Panc1 (cell line): ENCODE data around the gene JPT2. TPM values are rescaled to one million over a fixed set of nuclear protein-coding genes. Genes with fewer than 3 reads are reported as not detected.

Source experiments
- ATAC-seq: fragments of 200-7000 bp; cut with Tn5 transposase; 2 replicates; pipeline ENCODE4 v1.9.1; 2020; ENCODE audit warnings: mild to moderate bottlenecking, moderate library complexity
- BruUV-seq: library from RNA; stranded (reverse); fragments of 400-500 nt; replicated peaks from 2 replicates; lab custom pipeline; 2021; lab: Mats Ljungman, UMichigan
- CTCF ChIA-PET: fragments of 300-600 bp; sonication (Branson Sonifier 250); formaldehyde crosslinking; loops from one replicate; lab custom pipeline; 2022; ENCODE audit warnings: antibody characterized with exemption; lab: Charles Lee
- POLR2A ChIA-PET: fragments of 300-600 bp; sonication (Branson Sonifier 250); formaldehyde crosslinking; loops from one replicate; lab custom pipeline; 2022; ENCODE audit warnings: antibody characterized with exemption; lab: Charles Lee
- DNase-seq: peaks from one replicate; pipeline ENCODE4 v3.0.0-alpha.2; 2010; ENCODE audit warnings: low read depth, low spot score
- H3K27ac ChIP-seq: 2 replicates; pipeline ENCODE4 v1.5.1; 2011; ENCODE audit warnings: mild to moderate bottlenecking, low read length, inconsistent platforms
- H3K27me3 ChIP-seq: fragments of 200-500 bp; sonication (Bioruptor generic); 2 replicates; pipeline ENCODE4 v1.6.0; 2014; ENCODE audit warnings: low read length, inconsistent platforms; ENCODE audit not compliant: control insufficient read depth, insufficient read depth
- H3K36me3 ChIP-seq: fragments of 200-500 bp; sonication (Bioruptor generic); 2 replicates; pipeline ENCODE4 v1.5.1; 2014; ENCODE audit warnings: inconsistent platforms, mild to moderate bottlenecking, low read length, moderate library complexity; ENCODE audit not compliant: control insufficient read depth, insufficient read depth
- H3K4me1 ChIP-seq: 2 replicates; pipeline ENCODE4 v1.5.1; 2011; ENCODE audit warnings: inconsistent platforms, mild to moderate bottlenecking, low read length, moderate library complexity; ENCODE audit not compliant: control insufficient read depth, insufficient read depth
- H3K4me3 ChIP-seq, 2 experiments: 2 replicates each; pipeline ENCODE4 v1.5.1; 2011 to 2012; ENCODE audit warnings: low read depth in 2 of 2, low read length in 2 of 2, mild to moderate bottlenecking in 2 of 2, inconsistent platforms in 1 of 2, moderate library complexity in 1 of 2
- H3K9me3 ChIP-seq: fragments of 200-500 bp; sonication (Bioruptor generic); 2 replicates; pipeline ENCODE4 v1.5.1; 2014; ENCODE audit warnings: low read depth, mild to moderate bottlenecking, inconsistent platforms, low read length, moderate library complexity; ENCODE audit not compliant: control insufficient read depth, insufficient read depth
- CTCF ChIP-seq: fragments of 450-650 bp; IDR thresholded peaks from 2 replicates; pipeline ENCODE4 v1.5.1; 2017; ENCODE audit warnings: mild to moderate bottlenecking
- POLR2AphosphoS5 ChIP-seq: IDR thresholded peaks from 2 replicates; pipeline ENCODE4 v1.6.1; 2012; ENCODE audit warnings: mild to moderate bottlenecking, low read depth, low read length, moderate library complexity
- REST ChIP-seq, 2 experiments: IDR thresholded peaks; 2 replicates each; pipeline ENCODE4 v1.6.1; 2011 to 2012; ENCODE audit warnings: low read depth in 2 of 2, control low read depth in 1 of 2, low read length in 1 of 2, mild to moderate bottlenecking in 1 of 2, moderate library complexity in 1 of 2; ENCODE audit not compliant: insufficient read depth in 1 of 2
- SIN3A ChIP-seq: IDR thresholded peaks from 2 replicates; pipeline ENCODE4 v1.6.1; 2012; ENCODE audit warnings: low read depth, mild to moderate bottlenecking, low read length, moderate library complexity, borderline replicate concordance; ENCODE audit not compliant: insufficient read depth
- TCF7L2 ChIP-seq: IDR thresholded peaks from 2 replicates; pipeline ENCODE4 v1.6.1; 2011; ENCODE audit warnings: mild to moderate bottlenecking, low read depth, low read length, inconsistent platforms
- in situ Hi-C: cut with HindIII; loops from 2 replicates; pipeline ENCODE4 v1.10.0; 2016; ENCODE audit warnings: low sequenced_read_pairs, low pct_unique_long_range_greater_than_20kb
- intact Hi-C: fragments of 100-400 bp; cut with micrococcal nuclease; formaldehyde crosslinking; loops from one replicate; pipeline ENCODE4 v1.10.0; 2022; ENCODE audit not compliant: unreplicated experiment
- total RNA-seq: library from RNA; stranded (reverse); gene quantifications from one replicate; pipeline ENCODE4 v1.2.1, GENCODE V29; 2021; ENCODE audit not compliant: unreplicated experiment

JPT2 gene
- total RNA-seq, 1 experiment from 2014 or later = 200 TPM

- in situ Hi-C loops = no loop called here
- ChIA-PET POLR2A (no interaction called here), CTCF (no interaction called here)
- Histone ChIP-seq H3K9me3 (no peaks in the 10 kb centered on the region), H3K4me3 (no peak overlapping the region), H3K27ac (no peak overlapping the region), H3K27me3 (no peaks in the 10 kb centered on the region), H3K4me1 (no peaks in the 10 kb centered on the region), H3K36me3 (no peaks in the 10 kb centered on the region; the same call in 1 of the 2 replicates)
- BruUV-seq = no TSS peak
- TF ChIP-seq TCF7L2 (no peak), SIN3A (no peak), POLR2AphosphoS5 (no peak), CTCF (no peak), REST (IDR thresholded peaks at IDR 0.05; ENCODE audit: insufficient read depth in 1 of 2, low read depth in 2 of 2, low read length in 1 of 2) (no peak)
- intact Hi-C loops = no loop called here
- DNase-seq = no peak
- ATAC-seq = no peak
Observed at GRCh38 chr16:1743376-1744337, 65.6 kb downstream of the JPT2 start.

GRCh38 chr16:1744338-1744840 lies 66.3 kb downstream of the JPT2 start:
- intact Hi-C loops (no loop called here), in situ Hi-C loops (no loop called here)
- ChIA-PET CTCF (no interaction called here), POLR2A (no interaction called here)
- H3K27ac ChIP-seq = no peak overlapping the region
- H3K27me3 ChIP-seq = no peaks in the 10 kb centered on the region
- H3K36me3 ChIP-seq = no peaks in the 10 kb centered on the region; the same call in 1 of the 2 replicates
- no peaks in the 10 kb centered on the region for H3K4me1 ChIP-seq
- H3K4me3 ChIP-seq = no peak overlapping the region
- BruUV-seq = no TSS peak
- no peak for ATAC-seq
- TF ChIP-seq REST (IDR thresholded peaks at IDR 0.05; ENCODE audit: insufficient read depth in 1 of 2, low read depth in 2 of 2, low read length in 1 of 2) = no peak
- no peak for TF ChIP-seq SIN3A
- TF ChIP-seq TCF7L2 = no peak
- TF ChIP-seq POLR2AphosphoS5 = no peak
- TF ChIP-seq CTCF = no peak
- no peaks in the 10 kb centered on the region for H3K9me3 ChIP-seq
- DNase-seq = no peak
